ENCODE measurements around the gene CBLB. TPM values are rescaled to one million over a fixed set of nuclear protein-coding genes. Genes with fewer than 3 reads are reported as not detected.

The CBLB gene
- total RNA-seq, 6 experiments from 2014 or later: 17.6 to 22.6 (median 20.6) TPM

DNA sequence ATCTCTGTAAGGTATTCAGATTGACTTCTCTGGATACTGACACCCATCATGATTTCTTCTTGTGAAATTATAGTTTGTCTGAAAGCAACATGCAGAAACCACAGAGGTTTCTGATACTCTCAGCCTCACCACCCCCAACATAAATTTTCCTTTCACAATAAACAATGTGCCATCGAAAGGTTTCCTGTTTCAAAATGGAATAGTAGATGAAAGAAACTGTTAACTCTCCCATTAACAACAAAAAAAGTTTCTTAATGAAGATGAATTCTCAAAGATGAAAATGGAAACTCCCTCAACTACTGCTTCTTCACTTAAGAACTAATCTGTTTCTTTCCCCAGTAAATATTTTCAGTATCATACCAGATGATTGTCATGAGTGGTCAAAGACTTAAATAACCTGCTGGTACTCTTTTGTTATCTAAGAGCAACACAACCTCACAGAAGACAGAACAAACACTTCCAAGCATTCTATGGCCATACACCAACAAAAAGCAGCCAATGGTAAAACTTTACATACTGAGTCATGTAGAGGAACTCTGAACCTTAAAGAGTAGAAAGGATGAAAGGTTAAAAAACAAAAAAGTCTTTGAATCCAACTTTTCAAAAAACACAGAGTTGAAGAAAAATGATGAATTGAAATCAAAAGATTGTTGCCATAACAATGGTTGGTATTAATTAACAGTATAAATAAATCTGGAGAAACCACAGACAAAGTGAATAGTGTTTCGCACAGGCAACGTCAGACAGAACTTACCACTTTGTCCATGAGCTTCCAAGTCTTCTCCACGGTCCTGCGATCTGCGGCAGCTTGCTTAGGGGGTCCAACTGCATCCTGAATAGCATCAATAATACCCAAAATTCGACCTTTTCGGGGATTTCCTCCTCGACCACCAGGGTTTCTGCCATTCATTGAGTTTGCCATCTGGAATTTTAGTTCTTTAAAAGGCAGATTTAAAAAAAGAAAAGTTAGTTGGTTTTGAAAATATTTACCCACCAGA is 1.9 kb downstream of the CBLB start:
- Mint-ChIP-seq H3K9me3 (no peaks in the 10 kb centered on the region), H3K4me1 (ENCODE audit: low read depth) (peaks cover 47% of the 10 kb centered on the region), H3K27me3 (ENCODE audit: insufficient read depth) (no peaks in the 10 kb centered on the region; the same call in 1 of the 2 replicates), H3K4me3 (peak overlapping the region; percentile 95), H3K36me3 (ENCODE audit: low read depth) (peaks cover 14% of the 10 kb centered on the region), H3K27ac (peak overlapping the region; percentile 98)
- no peak for DNase-seq
- TF ChIP-seq, protein P1, sequence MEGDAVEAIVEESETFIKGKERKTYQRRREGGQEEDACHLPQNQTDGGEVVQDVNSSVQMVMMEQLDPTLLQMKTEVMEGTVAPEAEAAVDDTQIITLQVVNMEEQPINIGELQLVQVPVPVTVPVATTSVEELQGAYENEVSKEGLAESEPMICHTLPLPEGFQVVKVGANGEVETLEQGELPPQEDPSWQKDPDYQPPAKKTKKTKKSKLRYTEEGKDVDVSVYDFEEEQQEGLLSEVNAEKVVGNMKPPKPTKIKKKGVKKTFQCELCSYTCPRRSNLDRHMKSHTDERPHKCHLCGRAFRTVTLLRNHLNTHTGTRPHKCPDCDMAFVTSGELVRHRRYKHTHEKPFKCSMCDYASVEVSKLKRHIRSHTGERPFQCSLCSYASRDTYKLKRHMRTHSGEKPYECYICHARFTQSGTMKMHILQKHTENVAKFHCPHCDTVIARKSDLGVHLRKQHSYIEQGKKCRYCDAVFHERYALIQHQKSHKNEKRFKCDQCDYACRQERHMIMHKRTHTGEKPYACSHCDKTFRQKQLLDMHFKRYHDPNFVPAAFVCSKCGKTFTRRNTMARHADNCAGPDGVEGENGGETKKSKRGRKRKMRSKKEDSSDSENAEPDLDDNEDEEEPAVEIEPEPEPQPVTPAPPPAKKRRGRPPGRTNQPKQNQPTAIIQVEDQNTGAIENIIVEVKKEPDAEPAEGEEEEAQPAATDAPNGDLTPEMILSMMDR (IDR thresholded peaks at IDR 0.05): peak; percentile 43; the same call in 1 of the 2 replicates

DNA sequence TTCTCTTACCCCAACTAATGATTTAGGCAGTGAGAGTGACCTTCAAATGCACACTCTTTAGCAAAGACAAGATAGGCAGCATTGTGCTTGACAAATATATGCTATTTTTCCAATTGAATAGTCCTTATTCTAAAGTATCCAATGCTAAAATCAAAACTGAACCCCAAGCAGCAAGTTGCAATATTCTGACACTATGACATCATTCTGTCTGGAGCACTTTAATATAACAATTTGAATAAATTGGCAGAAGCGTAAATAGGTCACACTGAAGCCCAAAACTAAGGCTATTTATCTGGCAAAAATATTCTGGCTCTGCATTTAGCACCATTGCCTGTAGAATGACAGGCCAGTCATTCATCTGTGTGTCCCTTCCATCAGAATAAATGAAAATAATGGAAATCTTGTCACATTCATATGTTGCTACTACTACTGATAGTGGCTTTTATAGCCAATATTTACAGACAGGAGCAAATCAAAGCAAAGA is 2.9 kb downstream of the CBLB start:
- Mint-ChIP-seq H3K27me3 (ENCODE audit: insufficient read depth) (no peaks in the 10 kb centered on the region; the same call in 1 of the 2 replicates), H3K4me3 (peak overlapping the region; percentile 95), H3K36me3 (ENCODE audit: low read depth) (peaks cover 14% of the 10 kb centered on the region), H3K4me1 (ENCODE audit: low read depth) (peaks cover 47% of the 10 kb centered on the region), H3K27ac (no peak overlapping the region), H3K9me3 (no peaks in the 10 kb centered on the region)
- DNase-seq: no peak
- TF ChIP-seq, protein P1 (IDR thresholded peaks at IDR 0.05): no peak

DNA sequence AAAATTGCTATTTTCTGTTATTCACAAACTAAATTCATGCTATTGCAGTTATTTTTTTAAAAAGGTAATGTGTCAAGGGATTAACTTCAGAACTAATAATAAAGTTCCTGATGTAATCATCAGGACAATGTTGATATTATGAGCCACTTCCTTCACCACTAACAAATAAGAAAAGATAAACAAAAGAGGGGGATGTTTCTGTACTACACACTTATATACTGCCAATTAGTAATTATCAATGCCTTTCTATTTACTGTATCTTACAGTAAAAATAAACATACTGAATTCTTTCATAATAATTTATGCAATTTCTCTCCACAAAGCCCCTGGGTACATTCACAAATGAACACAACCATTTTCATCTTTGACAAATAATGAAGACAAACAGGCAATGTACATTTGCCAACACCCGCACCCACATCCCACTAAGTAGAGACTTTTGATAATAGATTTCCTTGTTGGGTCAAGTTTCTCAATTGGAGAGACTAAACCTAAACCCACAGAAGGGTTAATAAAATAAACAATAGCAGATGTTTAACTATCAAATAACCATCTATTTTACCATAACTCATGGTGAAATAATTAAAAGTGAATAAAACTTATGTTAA is 3.7 kb downstream of the CBLB start:
- Mint-ChIP-seq H3K27me3 (ENCODE audit: insufficient read depth) (no peaks in the 10 kb centered on the region; the same call in 1 of the 2 replicates), H3K27ac (peak overlapping the region; percentile 3; the same call in 1 of the 2 replicates), H3K36me3 (ENCODE audit: low read depth) (peaks cover 14% of the 10 kb centered on the region), H3K4me1 (ENCODE audit: low read depth) (peaks cover 48% of the 10 kb centered on the region), H3K4me3 (peak overlapping the region; percentile 39; the same call in 1 of the 2 replicates), H3K9me3 (no peaks in the 10 kb centered on the region)
- TF ChIP-seq, protein P1 (IDR thresholded peaks at IDR 0.05): no peak
- no peak for DNase-seq

DNA sequence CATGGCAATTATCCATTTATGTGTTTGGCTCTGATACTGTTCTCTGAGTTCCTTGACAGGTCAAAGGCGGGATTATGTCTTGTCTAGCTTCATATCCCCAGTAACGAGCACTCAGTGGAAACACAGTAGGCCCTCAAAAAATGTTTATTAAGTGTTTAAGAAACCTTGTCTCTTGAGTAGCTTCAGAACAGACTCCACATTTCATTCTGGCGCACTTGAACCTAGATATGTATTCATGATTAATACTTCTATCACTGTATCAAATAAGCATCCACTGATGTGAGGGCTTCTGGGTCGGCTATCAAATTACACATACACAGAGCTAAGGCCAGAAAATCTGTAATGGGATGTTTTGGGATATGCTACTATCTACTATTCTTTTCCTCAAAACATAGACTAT is 4.6 kb downstream of the CBLB start:
- Mint-ChIP-seq H3K27ac (no peak overlapping the region), H3K27me3 (ENCODE audit: insufficient read depth) (no peaks in the 10 kb centered on the region), H3K4me1 (ENCODE audit: low read depth) (peaks cover 44% of the 10 kb centered on the region), H3K4me3 (no peak overlapping the region), H3K36me3 (ENCODE audit: low read depth) (peaks cover 14% of the 10 kb centered on the region), H3K9me3 (no peaks in the 10 kb centered on the region)
- no peak for DNase-seq
- TF ChIP-seq, protein P1 (IDR thresholded peaks at IDR 0.05): no peak

DNA sequence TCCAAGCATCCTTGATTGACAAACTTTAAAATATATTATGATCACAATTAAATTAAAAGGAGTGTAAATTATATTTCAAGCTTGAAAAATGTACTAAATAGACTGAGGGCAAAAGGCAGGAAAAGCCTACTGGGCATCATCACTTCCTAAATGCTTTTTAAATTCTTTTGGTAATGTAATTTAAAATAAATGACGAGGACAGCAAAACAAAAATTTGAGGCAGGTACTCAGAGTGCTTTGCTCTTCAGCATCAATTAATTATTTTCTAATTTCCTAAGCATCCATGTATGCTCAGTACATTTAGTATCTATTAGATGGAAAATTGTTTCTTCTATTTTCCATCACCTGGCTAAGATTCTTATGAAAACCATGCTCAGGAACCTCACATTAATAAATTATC is 5.2 kb downstream of the CBLB start:
- DNase-seq: no peak
- Mint-ChIP-seq H3K4me1 (ENCODE audit: low read depth) (peaks cover 44% of the 10 kb centered on the region), H3K27me3 (ENCODE audit: insufficient read depth) (no peaks in the 10 kb centered on the region), H3K9me3 (no peaks in the 10 kb centered on the region), H3K36me3 (ENCODE audit: low read depth) (peaks cover 14% of the 10 kb centered on the region), H3K4me3 (no peak overlapping the region), H3K27ac (no peak overlapping the region)
- TF ChIP-seq, protein P1 (IDR thresholded peaks at IDR 0.05): no peak
